ENCODE measurements around the gene PNO1. TPM values are rescaled to one million over a fixed set of nuclear protein-coding genes. Genes with fewer than 3 reads are reported as not detected.
A peak's percentile ranks its signal among the peaks of the same experiment; 100 is the strongest.

PNO1 gene
- total RNA-seq, 6 experiments from 2014 or later: 4.7 to 12.7 (median 7.8) TPM

DNA sequence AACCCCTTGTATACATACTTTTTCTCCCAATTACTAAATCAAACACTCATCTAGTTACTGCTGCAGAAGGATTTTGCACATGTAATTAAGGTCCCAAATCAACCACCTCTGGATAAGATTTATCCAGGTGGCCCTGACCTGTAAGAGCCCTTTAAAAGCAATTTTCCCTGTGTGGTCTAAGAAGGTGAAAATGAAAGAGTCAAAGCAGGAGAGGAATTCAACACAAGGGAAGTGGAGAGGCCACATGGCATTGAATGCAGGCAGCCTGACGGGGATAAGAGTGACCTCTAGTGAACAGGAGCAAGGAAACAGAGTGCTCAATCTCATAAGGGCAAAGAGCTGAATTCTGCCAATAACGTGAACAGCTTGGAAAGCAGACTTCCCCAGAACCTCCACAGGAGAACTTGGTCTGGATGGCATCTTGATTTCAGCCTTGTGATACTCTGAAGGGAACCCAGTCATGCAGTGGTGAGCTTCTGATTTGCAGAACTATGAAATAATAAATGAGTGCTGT is 67.5 kb downstream of the PNO1 start:
- intact Hi-C loops (cut with DNase I): no loop called here
- H3K4me3 ChIP-seq: no peak overlapping the region
- TF ChIP-seq, protein P1, sequence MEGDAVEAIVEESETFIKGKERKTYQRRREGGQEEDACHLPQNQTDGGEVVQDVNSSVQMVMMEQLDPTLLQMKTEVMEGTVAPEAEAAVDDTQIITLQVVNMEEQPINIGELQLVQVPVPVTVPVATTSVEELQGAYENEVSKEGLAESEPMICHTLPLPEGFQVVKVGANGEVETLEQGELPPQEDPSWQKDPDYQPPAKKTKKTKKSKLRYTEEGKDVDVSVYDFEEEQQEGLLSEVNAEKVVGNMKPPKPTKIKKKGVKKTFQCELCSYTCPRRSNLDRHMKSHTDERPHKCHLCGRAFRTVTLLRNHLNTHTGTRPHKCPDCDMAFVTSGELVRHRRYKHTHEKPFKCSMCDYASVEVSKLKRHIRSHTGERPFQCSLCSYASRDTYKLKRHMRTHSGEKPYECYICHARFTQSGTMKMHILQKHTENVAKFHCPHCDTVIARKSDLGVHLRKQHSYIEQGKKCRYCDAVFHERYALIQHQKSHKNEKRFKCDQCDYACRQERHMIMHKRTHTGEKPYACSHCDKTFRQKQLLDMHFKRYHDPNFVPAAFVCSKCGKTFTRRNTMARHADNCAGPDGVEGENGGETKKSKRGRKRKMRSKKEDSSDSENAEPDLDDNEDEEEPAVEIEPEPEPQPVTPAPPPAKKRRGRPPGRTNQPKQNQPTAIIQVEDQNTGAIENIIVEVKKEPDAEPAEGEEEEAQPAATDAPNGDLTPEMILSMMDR (IDR thresholded peaks at IDR 0.05): peak in 3 of 4 donors; percentile 24 to 47 (median 39)
- TF ChIP-seq POLR2A (IDR thresholded peaks at IDR 0.05): no peak
- H3K9me3 ChIP-seq: no peaks in the 10 kb centered on the region
- no peaks in the 10 kb centered on the region for H3K36me3 ChIP-seq
- peaks cover 0 to 38% (median 4%) of the 10 kb centered on the region in 4 donors for H3K4me1 ChIP-seq
- H3K27ac ChIP-seq: no peak overlapping the region
- 14% methylated on average over 2 of the region's 2 CpGs for WGBS (ENCODE audit: insufficient coverage, low coverage, low lambda C conversion rate, missing lambda C conversion rate)
- ATAC-seq: peak; percentile 96 to 98 (median 98)
- no peaks in the 10 kb centered on the region for H3K27me3 ChIP-seq
- peak in 1 of 3 donors; percentile 35 for DNase-seq

Other genes with a start within 250 kb of the PNO1 start
- gene C1D, start 94.9 kb upstream of the PNO1 start, total RNA-seq: 10 to 100 TPM in 5 of 6 experiments, 1 to 10 TPM in 1; 7.1 to 42.8 (median 15.0) TPM
- gene PPP3R1, start 94.6 kb downstream of the PNO1 start, total RNA-seq: 10 to 100 TPM; 21.0 to 37.9 (median 27.2) TPM
- gene CNRIP1, start 162.1 kb downstream of the PNO1 start, total RNA-seq: 1 to 10 TPM; 1.9 to 4.1 (median 2.6) TPM
- gene PLEK, start 207.4 kb downstream of the PNO1 start, total RNA-seq: 10 to 100 TPM in 1 of 6 experiments, 1 to 10 TPM in 4, under 1 TPM in 1; 0.98 to 14.8 (median 2.4) TPM